ENCODE data around the gene FASN.

Gene FASN

GRCh38 chr17:82083533-82084359, 14.3 kb downstream of the FASN start:
- no peak for DNase-seq
- no peaks in the 10 kb centered on the region for H3K9me3 ChIP-seq
- no peaks in the 10 kb centered on the region for H3K27me3 ChIP-seq
- H3K4me1 ChIP-seq = no peaks in the 10 kb centered on the region
- H3K36me3 ChIP-seq = peaks cover 95% of the 10 kb centered on the region
- TF ChIP-seq CTCF (IDR thresholded peaks at IDR 0.05; ENCODE audit: low read depth, low read length) = no peak
- H3K4me3 ChIP-seq (ENCODE audit: low read depth, low read length) = no peak overlapping the region

GRCh38 chr17:82083009-82083408, 15.0 kb downstream of the FASN start:
- H3K36me3 ChIP-seq = peaks cover 92% of the 10 kb centered on the region
- TF ChIP-seq CTCF (IDR thresholded peaks at IDR 0.05; ENCODE audit: low read depth, low read length) = no peak
- H3K27me3 ChIP-seq = no peaks in the 10 kb centered on the region
- no peak overlapping the region for H3K4me3 ChIP-seq (ENCODE audit: low read depth, low read length)
- no peak for DNase-seq
- H3K4me1 ChIP-seq = no peaks in the 10 kb centered on the region
- H3K9me3 ChIP-seq = no peaks in the 10 kb centered on the region

GRCh38 chr17:82082456-82082855, 15.6 kb downstream of the FASN start:
- no peak for DNase-seq
- Histone ChIP-seq H3K9me3 (no peaks in the 10 kb centered on the region), H3K4me1 (no peaks in the 10 kb centered on the region), H3K4me3 (ENCODE audit: low read depth, low read length) (no peak overlapping the region), H3K36me3 (peaks cover 92% of the 10 kb centered on the region), H3K27me3 (no peaks in the 10 kb centered on the region)
- no peak for TF ChIP-seq CTCF (IDR thresholded peaks at IDR 0.05; ENCODE audit: low read depth, low read length)

GRCh38 chr17:82081966-82082365, 16.1 kb downstream of the FASN start:
- no peaks in the 10 kb centered on the region for H3K4me1 ChIP-seq
- TF ChIP-seq CTCF (IDR thresholded peaks at IDR 0.05; ENCODE audit: low read depth, low read length) = no peak
- no peaks in the 10 kb centered on the region for H3K9me3 ChIP-seq
- no peak overlapping the region for H3K4me3 ChIP-seq (ENCODE audit: low read depth, low read length)
- H3K36me3 ChIP-seq = peaks cover 87% of the 10 kb centered on the region
- no peaks in the 10 kb centered on the region for H3K27me3 ChIP-seq
- DNase-seq = no peak

GRCh38 chr17:82081546-82081945, 16.5 kb downstream of the FASN start:
- Histone ChIP-seq H3K9me3 (no peaks in the 10 kb centered on the region), H3K4me3 (ENCODE audit: low read depth, low read length) (no peak overlapping the region), H3K4me1 (no peaks in the 10 kb centered on the region), H3K36me3 (peaks cover 82% of the 10 kb centered on the region), H3K27me3 (no peaks in the 10 kb centered on the region)
- DNase-seq = no peak
- TF ChIP-seq CTCF (IDR thresholded peaks at IDR 0.05; ENCODE audit: low read depth, low read length) = no peak

DNA sequence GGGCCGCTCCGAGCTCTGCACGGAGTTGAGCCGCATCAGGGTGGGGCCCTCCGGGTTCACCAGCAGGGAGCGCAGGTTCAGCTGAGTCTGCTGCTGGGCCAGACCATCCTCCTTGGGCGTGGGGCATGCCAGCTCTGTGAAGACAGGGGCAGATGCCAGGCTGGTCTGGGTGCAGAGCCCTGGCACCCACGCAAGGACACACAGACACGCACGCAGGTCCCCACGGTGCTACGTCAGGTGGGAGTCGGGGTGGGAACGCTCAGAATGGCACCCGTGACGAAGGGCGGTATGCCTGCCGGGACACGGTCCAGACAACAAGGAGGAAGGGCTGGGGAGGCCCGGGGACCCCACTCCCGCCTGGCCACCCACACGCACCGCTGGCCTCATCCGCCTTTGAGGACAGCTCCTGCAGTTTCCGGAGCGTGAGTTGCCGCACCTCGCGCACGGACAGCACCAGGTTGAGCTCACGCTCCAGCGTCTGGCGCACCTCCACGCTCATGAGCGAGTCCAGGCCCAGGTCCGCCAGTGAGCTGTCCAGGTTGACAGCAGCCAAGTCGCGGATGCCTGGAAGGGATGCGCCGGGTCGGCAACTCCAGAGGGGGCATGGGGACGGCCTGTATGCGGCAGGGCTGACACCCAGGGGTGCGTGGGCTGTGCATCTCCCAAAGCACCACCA, 17.1 kb downstream of the FASN start:
- Histone ChIP-seq H3K36me3 (peaks cover 76% of the 10 kb centered on the region), H3K27me3 (no peaks in the 10 kb centered on the region), H3K4me1 (no peaks in the 10 kb centered on the region), H3K9me3 (no peaks in the 10 kb centered on the region), H3K4me3 (ENCODE audit: low read depth, low read length) (no peak overlapping the region)
- DNase-seq = no peak
- peak; percentile 7; the same call in 1 of the 2 replicates for TF ChIP-seq CTCF (IDR thresholded peaks at IDR 0.05; ENCODE audit: low read depth, low read length)
